Liver (tissue), 9 donors: ENCODE results near the gene KHDRBS2. TPM values are rescaled to one million over a fixed set of nuclear protein-coding genes. Genes with fewer than 3 reads are reported as not detected.

Source experiments
- DNase-seq: peaks from one replicate; pipeline ENCODE4 v3.0.0-alpha.2; 2017; ENCODE audit warnings: low spot score
- H3K27ac ChIP-seq, 2 donors: one replicate each; pipeline ENCODE4 v1.7.0; 2013; ENCODE audit warnings: inconsistent platforms in 2 of 2, low read length in 2 of 2, control low read depth in 1 of 2, low read depth in 1 of 2, mild to moderate bottlenecking in 1 of 2
- H3K27me3 ChIP-seq, 4 donors: one replicate each; pipeline versions ENCODE4 v1.6.1 to v1.7.0; 2013; ENCODE audit warnings: low read length in 3 of 4, inconsistent platforms in 1 of 4, mild to moderate bottlenecking in 1 of 4, moderate library complexity in 1 of 4; ENCODE audit not compliant: control insufficient read depth in 4 of 4, insufficient read depth in 4 of 4
- H3K36me3 ChIP-seq, 4 donors: one replicate each; pipeline versions ENCODE4 v1.6.1 to v1.7.0; 2013; ENCODE audit warnings: low read length in 3 of 4, mild to moderate bottlenecking in 3 of 4, low read depth in 1 of 4, moderate library complexity in 1 of 4; ENCODE audit not compliant: control insufficient read depth in 4 of 4, insufficient read depth in 3 of 4
- H3K4me1 ChIP-seq, 4 donors: one replicate each; pipeline versions ENCODE4 v1.6.1 to v1.7.0; 2013; ENCODE audit warnings: low read length in 3 of 4, mild to moderate bottlenecking in 3 of 4, moderate library complexity in 1 of 4; ENCODE audit not compliant: control insufficient read depth in 4 of 4, insufficient read depth in 4 of 4
- H3K4me3 ChIP-seq, 3 donors: one replicate each; pipeline versions ENCODE4 v1.6.1 to v1.7.0; 2013; ENCODE audit warnings: low read length in 3 of 3, control low read depth in 1 of 3, low read depth in 1 of 3, mild to moderate bottlenecking in 1 of 3
- H3K9ac ChIP-seq, 2 donors: one replicate each; pipeline ENCODE4 v1.7.0; 2013; ENCODE audit warnings: low read length in 2 of 2, mild to moderate bottlenecking in 2 of 2, moderate library complexity in 2 of 2, control low read depth in 1 of 2, low read depth in 1 of 2
- H3K9me3 ChIP-seq, 4 donors: one replicate each; pipeline versions ENCODE4 v1.6.1 to v1.7.0; 2013; ENCODE audit warnings: low read length in 3 of 4; ENCODE audit not compliant: control insufficient read depth in 4 of 4
- EGR1 ChIP-seq, 2 donors: IDR thresholded peaks; 2 replicates each; pipeline ENCODE4 v1.6.1; 2016 to 2018; ENCODE audit warnings: antibody characterized with exemption in 2 of 2, low read depth in 2 of 2
- FOXA1 ChIP-seq: IDR thresholded peaks from 2 replicates; pipeline ENCODE4 v1.6.1; 2016; ENCODE audit warnings: antibody characterized with exemption
- FOXA2 ChIP-seq: IDR thresholded peaks from 2 replicates; pipeline ENCODE4 v1.6.1; 2016; ENCODE audit warnings: antibody characterized with exemption
- GABPA ChIP-seq, 2 donors: IDR thresholded peaks in 1 of 2; conservative IDR thresholded peaks in 1 of 2; 2 replicates each; pipeline ENCODE4 v1.6.1; 2016; ENCODE audit warnings: antibody characterized with exemption in 2 of 2, mild to moderate bottlenecking in 1 of 2, moderate library complexity in 1 of 2
- HNF4A ChIP-seq, 2 donors: conservative IDR thresholded peaks; 2 replicates each; pipeline ENCODE4 v1.6.1; 2016; ENCODE audit warnings: antibody characterized with exemption in 2 of 2, mild to moderate bottlenecking in 2 of 2
- HNF4G ChIP-seq: IDR thresholded peaks from 2 replicates; pipeline ENCODE4 v1.6.1; 2016; ENCODE audit warnings: antibody characterized with exemption
- JUND ChIP-seq, 2 donors: IDR thresholded peaks; 2 replicates each; pipeline ENCODE4 v1.6.1; 2016; ENCODE audit warnings: antibody characterized with exemption in 2 of 2
- NR2F2 ChIP-seq: IDR thresholded peaks from 2 replicates; pipeline ENCODE4 v1.6.1; 2016; ENCODE audit warnings: antibody characterized with exemption
- RAD21 ChIP-seq, 2 donors: IDR thresholded peaks; 2 replicates each; pipeline ENCODE4 v1.6.1; 2016; ENCODE audit warnings: antibody characterized with exemption in 2 of 2, mild to moderate bottlenecking in 2 of 2
- RXRA ChIP-seq, 2 donors: IDR thresholded peaks; 2 replicates each; pipeline ENCODE4 v1.6.1; 2017 to 2018; ENCODE audit warnings: antibody characterized with exemption in 2 of 2, mild to moderate bottlenecking in 1 of 2
- SP1 ChIP-seq: IDR thresholded peaks from 2 replicates; pipeline ENCODE4 v1.6.1; 2018; ENCODE audit warnings: antibody characterized with exemption, mild to moderate bottlenecking
- TAF1 ChIP-seq: conservative IDR thresholded peaks from 2 replicates; pipeline ENCODE4 v1.6.1; 2016; ENCODE audit warnings: antibody characterized with exemption, mild to moderate bottlenecking
- YY1 ChIP-seq: IDR thresholded peaks from 2 replicates; pipeline ENCODE4 v1.6.1; 2016; ENCODE audit warnings: antibody characterized with exemption, mild to moderate bottlenecking
- WGBS: extraction: QIAGEN DNeasy Blood & Tissue Kit; methylation state at CpG from one replicate; pipeline ENCODE4 v1.1.7; 2013; 5-methylcytosine and 5-hydroxymethylcytosine counted together
- polyA plus RNA-seq, 2 donors: library from polyadenylated mRNA; stranded (reverse) in 1 of 2; unstranded in 1 of 2; fragments of 200-250 nt in 1 of 2; fragments of >200 nt in 1 of 2; fragmentation: Nextera tagmentation in 1 of 2; extraction: Ambion mirVana in 1 of 2; gene quantifications; one replicate each; pipeline versions ENCODE4 v1.2.1 to v1.2.3, GENCODE V29; 2013 to 2015
- total RNA-seq, 2 donors: library from RNA; depleted of rRNA; stranded (reverse); fragments of >200 nt; gene quantifications; one replicate each; pipeline ENCODE4 v1.2.3, GENCODE V29; 2014
- TF ChIP-seq, protein P1 (sequence below): IDR thresholded peaks from 2 replicates; pipeline ENCODE4 v1.6.1; 2016; ENCODE audit warnings: antibody characterized with exemption
- TF ChIP-seq, protein P2 (sequence below): IDR thresholded peaks from 2 replicates; pipeline ENCODE4 v1.6.1; 2016; ENCODE audit warnings: antibody characterized with exemption
- TF ChIP-seq, protein P3 (sequence below): fragments of 150-350 bp; IDR thresholded peaks from 2 replicates; pipeline ENCODE4 v1.5.1; 2017; ENCODE audit warnings: improper control_type of control experiment, low read depth, low read length; ENCODE audit not compliant: missing input control
- TF ChIP-seq, protein P4 (sequence below): IDR thresholded peaks from 2 replicates; pipeline ENCODE4 v1.6.1; 2016; ENCODE audit warnings: antibody characterized with exemption, mild to moderate bottlenecking
- TF ChIP-seq, protein P5 (sequence below): IDR thresholded peaks from 2 replicates; pipeline ENCODE4 v1.6.1; 2016; ENCODE audit warnings: antibody characterized with exemption
- donor health status: healthy.
- donor health status: healthy.
- donor health status: healthy.
- donor health status: healthy.
- donor health status: healthy.

The KHDRBS2 gene
- total and polyA plus RNA-seq, 4 donors, result 0.08 to 1.1 TPM; not detected in 2

DNA sequence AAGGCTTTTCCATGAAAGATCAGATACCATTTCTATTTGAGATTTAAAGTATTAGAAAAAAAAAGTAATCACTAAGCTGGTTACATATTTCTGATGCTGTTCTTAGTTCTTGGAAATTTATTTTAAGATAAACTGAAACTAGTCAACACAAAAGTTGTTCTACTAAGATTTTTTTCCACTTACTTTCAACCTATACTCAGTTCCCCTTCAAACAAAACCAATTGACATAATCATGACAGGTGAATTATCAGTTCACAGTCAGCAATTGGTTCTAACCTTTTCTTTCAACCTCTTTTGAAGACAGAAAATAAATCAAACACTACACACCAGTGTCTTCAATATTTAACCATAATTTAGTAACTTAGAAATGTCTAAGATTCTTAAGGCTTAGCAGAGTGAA, 228.7 kb downstream of the KHDRBS2 start:
- Histone ChIP-seq H3K9ac (no peak overlapping the region), H3K9me3 (no peaks in the 10 kb centered on the region), H3K4me1 (no peaks in the 10 kb centered on the region), H3K27ac (no peak overlapping the region), H3K4me3 (no peak overlapping the region), H3K36me3 (no peaks in the 10 kb centered on the region), H3K27me3 (no peaks in the 10 kb centered on the region)
- TF ChIP-seq EGR1 (IDR thresholded peaks at IDR 0.05; ENCODE audit: low read depth in 2 of 2), result no peak
- no peak for TF ChIP-seq NR2F2
- no peak for TF ChIP-seq YY1
- TF ChIP-seq FOXA1, result no peak
- TF ChIP-seq, protein P1, sequence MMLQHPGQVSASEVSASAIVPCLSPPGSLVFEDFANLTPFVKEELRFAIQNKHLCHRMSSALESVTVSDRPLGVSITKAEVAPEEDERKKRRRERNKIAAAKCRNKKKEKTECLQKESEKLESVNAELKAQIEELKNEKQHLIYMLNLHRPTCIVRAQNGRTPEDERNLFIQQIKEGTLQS, result no peak
- TF ChIP-seq, protein P2, sequence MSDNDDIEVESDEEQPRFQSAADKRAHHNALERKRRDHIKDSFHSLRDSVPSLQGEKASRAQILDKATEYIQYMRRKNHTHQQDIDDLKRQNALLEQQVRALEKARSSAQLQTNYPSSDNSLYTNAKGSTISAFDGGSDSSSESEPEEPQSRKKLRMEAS, result no peak
- TF ChIP-seq FOXA2, result no peak
- no peak for TF ChIP-seq HNF4A (conservative IDR thresholded peaks at IDR 0.05)
- TF ChIP-seq, protein P3, sequence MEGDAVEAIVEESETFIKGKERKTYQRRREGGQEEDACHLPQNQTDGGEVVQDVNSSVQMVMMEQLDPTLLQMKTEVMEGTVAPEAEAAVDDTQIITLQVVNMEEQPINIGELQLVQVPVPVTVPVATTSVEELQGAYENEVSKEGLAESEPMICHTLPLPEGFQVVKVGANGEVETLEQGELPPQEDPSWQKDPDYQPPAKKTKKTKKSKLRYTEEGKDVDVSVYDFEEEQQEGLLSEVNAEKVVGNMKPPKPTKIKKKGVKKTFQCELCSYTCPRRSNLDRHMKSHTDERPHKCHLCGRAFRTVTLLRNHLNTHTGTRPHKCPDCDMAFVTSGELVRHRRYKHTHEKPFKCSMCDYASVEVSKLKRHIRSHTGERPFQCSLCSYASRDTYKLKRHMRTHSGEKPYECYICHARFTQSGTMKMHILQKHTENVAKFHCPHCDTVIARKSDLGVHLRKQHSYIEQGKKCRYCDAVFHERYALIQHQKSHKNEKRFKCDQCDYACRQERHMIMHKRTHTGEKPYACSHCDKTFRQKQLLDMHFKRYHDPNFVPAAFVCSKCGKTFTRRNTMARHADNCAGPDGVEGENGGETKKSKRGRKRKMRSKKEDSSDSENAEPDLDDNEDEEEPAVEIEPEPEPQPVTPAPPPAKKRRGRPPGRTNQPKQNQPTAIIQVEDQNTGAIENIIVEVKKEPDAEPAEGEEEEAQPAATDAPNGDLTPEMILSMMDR, result no peak
- no peak for TF ChIP-seq TAF1
- TF ChIP-seq RXRA (IDR thresholded peaks at IDR 0.05), result no peak
- TF ChIP-seq, protein P4, sequence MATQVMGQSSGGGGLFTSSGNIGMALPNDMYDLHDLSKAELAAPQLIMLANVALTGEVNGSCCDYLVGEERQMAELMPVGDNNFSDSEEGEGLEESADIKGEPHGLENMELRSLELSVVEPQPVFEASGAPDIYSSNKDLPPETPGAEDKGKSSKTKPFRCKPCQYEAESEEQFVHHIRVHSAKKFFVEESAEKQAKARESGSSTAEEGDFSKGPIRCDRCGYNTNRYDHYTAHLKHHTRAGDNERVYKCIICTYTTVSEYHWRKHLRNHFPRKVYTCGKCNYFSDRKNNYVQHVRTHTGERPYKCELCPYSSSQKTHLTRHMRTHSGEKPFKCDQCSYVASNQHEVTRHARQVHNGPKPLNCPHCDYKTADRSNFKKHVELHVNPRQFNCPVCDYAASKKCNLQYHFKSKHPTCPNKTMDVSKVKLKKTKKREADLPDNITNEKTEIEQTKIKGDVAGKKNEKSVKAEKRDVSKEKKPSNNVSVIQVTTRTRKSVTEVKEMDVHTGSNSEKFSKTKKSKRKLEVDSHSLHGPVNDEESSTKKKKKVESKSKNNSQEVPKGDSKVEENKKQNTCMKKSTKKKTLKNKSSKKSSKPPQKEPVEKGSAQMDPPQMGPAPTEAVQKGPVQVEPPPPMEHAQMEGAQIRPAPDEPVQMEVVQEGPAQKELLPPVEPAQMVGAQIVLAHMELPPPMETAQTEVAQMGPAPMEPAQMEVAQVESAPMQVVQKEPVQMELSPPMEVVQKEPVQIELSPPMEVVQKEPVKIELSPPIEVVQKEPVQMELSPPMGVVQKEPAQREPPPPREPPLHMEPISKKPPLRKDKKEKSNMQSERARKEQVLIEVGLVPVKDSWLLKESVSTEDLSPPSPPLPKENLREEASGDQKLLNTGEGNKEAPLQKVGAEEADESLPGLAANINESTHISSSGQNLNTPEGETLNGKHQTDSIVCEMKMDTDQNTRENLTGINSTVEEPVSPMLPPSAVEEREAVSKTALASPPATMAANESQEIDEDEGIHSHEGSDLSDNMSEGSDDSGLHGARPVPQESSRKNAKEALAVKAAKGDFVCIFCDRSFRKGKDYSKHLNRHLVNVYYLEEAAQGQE, result no peak
- TF ChIP-seq HNF4G, result no peak
- TF ChIP-seq GABPA (IDR thresholded peaks at IDR 0.05 in 1 of 2, conservative IDR thresholded peaks at IDR 0.05 in 1 of 2), result no peak
- TF ChIP-seq SP1, result no peak
- TF ChIP-seq JUND (IDR thresholded peaks at IDR 0.05), result no peak
- TF ChIP-seq, protein P5, sequence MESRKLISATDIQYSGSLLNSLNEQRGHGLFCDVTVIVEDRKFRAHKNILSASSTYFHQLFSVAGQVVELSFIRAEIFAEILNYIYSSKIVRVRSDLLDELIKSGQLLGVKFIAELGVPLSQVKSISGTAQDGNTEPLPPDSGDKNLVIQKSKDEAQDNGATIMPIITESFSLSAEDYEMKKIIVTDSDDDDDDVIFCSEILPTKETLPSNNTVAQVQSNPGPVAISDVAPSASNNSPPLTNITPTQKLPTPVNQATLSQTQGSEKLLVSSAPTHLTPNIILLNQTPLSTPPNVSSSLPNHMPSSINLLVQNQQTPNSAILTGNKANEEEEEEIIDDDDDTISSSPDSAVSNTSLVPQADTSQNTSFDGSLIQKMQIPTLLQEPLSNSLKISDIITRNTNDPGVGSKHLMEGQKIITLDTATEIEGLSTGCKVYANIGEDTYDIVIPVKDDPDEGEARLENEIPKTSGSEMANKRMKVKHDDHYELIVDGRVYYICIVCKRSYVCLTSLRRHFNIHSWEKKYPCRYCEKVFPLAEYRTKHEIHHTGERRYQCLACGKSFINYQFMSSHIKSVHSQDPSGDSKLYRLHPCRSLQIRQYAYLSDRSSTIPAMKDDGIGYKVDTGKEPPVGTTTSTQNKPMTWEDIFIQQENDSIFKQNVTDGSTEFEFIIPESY, result no peak
- no peak for TF ChIP-seq RAD21 (IDR thresholded peaks at IDR 0.05)
- DNase-seq, result no peak

DNA sequence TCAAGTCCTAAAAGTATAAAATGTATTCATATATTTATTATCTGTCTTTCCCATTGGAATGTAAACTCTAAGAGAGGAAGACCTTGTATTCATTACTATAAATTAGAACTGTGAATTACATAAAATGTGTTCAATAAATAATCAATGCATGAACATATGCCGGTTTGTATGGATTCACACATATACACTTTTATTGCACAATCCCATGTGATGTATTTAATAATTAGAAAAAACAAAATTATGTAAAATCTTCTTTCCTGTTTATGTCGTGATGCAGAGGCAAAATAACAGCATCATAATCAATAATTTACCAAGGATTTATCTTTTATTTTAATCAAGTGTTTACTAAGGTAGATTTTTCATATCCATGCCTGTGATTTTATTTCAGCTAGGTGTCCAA, 240.5 kb downstream of the KHDRBS2 start:
- Histone ChIP-seq H3K36me3 (no peaks in the 10 kb centered on the region), H3K4me1 (no peaks in the 10 kb centered on the region), H3K9me3 (no peaks in the 10 kb centered on the region), H3K4me3 (no peak overlapping the region), H3K27me3 (no peaks in the 10 kb centered on the region), H3K27ac (no peak overlapping the region), H3K9ac (no peak overlapping the region)
- DNase-seq, result no peak
- WGBS, result 84% methylated on average over 2 of the region's 2 CpGs
- TF ChIP-seq HNF4A (conservative IDR thresholded peaks at IDR 0.05) (no peak), YY1 (no peak), RXRA (IDR thresholded peaks at IDR 0.05) (no peak), FOXA1 (no peak)
- TF ChIP-seq, protein P2, result no peak
- TF ChIP-seq, protein P5, result no peak
- TF ChIP-seq, protein P4, result no peak
